ENCODE results near the gene PLEKHA7.

PLEKHA7 gene

GRCh38 chr11:16773981-16774935 lies 240.0 kb downstream of the PLEKHA7 start:
- no peak for DNase-seq (ENCODE audit: low read depth)

DNA sequence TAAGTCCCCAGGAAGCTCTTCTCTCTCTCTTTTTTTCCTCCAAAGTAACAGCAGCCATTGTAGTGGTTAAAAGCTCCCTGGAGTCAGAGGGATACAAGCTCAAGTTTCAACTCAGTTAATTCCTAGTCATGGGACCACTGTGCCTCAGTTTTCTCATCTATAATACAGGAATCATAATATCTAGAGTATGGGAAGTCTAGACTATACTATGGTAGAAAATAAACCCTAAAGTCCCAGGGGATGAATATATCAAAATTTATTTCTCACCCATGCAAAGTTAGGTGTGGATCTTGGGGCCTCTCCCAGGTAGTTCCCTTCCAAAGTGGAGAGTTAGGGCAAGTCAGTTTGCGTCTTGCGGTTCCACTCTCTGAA lies 242.1 kb downstream of the PLEKHA7 start:
- no peak for DNase-seq (ENCODE audit: low read depth)

GRCh38 chr11:16771350-16772140 lies 242.7 kb downstream of the PLEKHA7 start:
- DNase-seq (ENCODE audit: low read depth): no peak

- DNase-seq (ENCODE audit: low read depth): no peak
Observed at GRCh38 chr11:16770016-16770415, 244.2 kb downstream of the PLEKHA7 start.

- no peak for DNase-seq (ENCODE audit: low read depth)
Observed at GRCh38 chr11:16769386-16769785, 244.8 kb downstream of the PLEKHA7 start.

GRCh38 chr11:16767957-16768356 lies 246.3 kb downstream of the PLEKHA7 start:
- DNase-seq (ENCODE audit: low read depth): no peak

- no peak for DNase-seq (ENCODE audit: low read depth)
Observed at GRCh38 chr11:16767137-16767536, 247.1 kb downstream of the PLEKHA7 start.

GRCh38 chr11:16764888-16765287 lies 249.3 kb downstream of the PLEKHA7 start:
- DNase-seq (ENCODE audit: low read depth): no peak

GRCh38 chr11:16763746-16764145 lies 250.5 kb downstream of the PLEKHA7 start:
- DNase-seq (ENCODE audit: low read depth): no peak

- DNase-seq (ENCODE audit: low read depth): no peak
Observed at GRCh38 chr11:16759857-16760508, 254.2 kb downstream of the PLEKHA7 start.

GRCh38 chr11:16758382-16759024 lies 255.7 kb downstream of the PLEKHA7 start:
- DNase-seq (ENCODE audit: low read depth): no peak

- DNase-seq (ENCODE audit: low read depth): no peak
Observed at GRCh38 chr11:16750417-16750816, 263.8 kb downstream of the PLEKHA7 start.

- no peak for DNase-seq (ENCODE audit: low read depth)
Observed at GRCh38 chr11:16749666-16750065, 264.5 kb downstream of the PLEKHA7 start.

DNA sequence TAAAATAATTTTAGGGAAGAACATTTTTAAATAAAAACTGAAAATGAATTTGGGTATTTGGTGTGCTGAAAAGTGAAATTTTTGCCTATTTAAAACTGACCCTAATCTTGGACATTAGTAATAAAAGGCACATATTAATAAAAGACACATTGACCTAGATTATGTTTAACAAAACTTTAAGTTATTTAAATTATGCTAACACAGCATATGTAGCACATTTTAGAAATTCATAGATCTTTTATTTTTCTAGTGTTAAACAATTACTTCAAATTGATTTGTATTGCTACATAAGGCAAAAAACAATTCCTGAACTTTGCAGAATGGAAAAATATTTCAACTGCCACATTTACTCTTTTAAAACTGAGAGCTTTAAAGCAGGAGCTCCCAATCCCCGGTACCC lies 265.1 kb downstream of the PLEKHA7 start:
- no peak for DNase-seq (ENCODE audit: low read depth)

- DNase-seq (ENCODE audit: low read depth): no peak
Observed at GRCh38 chr11:16745950-16746605, 268.1 kb downstream of the PLEKHA7 start.

DNA sequence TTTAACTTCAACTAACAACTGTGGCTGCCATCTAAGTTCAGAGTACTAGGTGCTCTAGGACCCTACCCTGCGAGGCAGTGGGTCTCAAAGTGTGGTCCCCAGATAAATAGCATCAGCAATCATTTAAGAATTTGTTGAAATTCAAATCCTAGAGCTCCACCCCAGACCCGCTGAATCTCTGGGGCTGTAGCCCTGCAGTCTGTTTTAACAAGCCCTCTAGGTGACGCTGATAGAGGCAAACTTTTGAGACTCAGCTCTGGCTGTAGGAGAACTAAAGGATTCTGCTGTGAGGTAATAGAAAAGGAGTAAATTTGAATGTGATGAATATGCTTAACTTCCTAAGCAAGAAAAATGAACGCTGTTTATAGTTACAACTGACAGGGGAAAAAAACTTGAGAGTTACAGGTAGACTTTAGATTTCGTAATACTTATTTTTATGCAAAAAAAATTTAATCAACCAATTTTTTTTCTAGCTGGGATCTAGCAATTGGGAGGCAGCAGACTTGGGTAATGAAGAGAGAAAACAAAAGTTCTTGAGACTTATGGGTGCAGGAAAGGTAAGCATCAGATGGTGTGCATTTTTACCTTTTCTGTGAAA lies 270.0 kb downstream of the PLEKHA7 start:
- DNase-seq (ENCODE audit: low read depth): no peak

DNA sequence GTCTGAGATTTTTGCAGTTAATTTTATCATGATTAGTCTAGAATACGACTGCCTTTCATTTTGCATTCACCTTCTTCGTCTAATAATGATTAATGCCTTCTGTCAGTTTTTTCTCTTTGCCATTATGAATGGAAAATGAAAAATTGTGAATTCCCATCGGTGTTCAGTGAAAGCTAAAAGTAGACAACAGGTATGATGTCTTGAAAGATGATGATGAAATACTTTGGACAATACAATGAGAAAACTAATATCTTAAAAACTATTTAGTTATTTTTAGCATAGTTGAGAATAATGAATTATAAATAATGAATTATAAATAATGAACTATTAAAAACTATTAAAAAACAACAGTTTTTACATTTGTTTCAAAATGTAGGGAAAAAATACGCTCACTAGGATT lies 270.7 kb downstream of the PLEKHA7 start:
- DNase-seq (ENCODE audit: low read depth): no peak

- DNase-seq (ENCODE audit: low read depth): no peak
Observed at GRCh38 chr11:16741473-16741872, 272.7 kb downstream of the PLEKHA7 start.

GRCh38 chr11:16738947-16739815 lies 275.0 kb downstream of the PLEKHA7 start:
- DNase-seq (ENCODE audit: low read depth): no peak
